Upper lobe of left lung (tissue), 4 donors: ENCODE results near the gene ZSCAN16.

Source experiments
- CTCF ChIP-seq, 6 experiments: fragments of 450-650 bp in 4 of 6; fragments of 200-600 bp in 2 of 6; sonication (generic) in 2 of 6; IDR thresholded peaks; one replicate each; pipeline ENCODE4 v1.5.1; 2016 to 2019; ENCODE audit warnings: antibody characterized with exemption in 6 of 6
- EP300 ChIP-seq, 4 donors: sonication (generic); formaldehyde crosslinking; IDR thresholded peaks; one replicate each; pipeline ENCODE4 v1.5.1; 2017; ENCODE audit warnings: antibody characterized with exemption in 4 of 4, control low read depth in 2 of 4
- POLR2A ChIP-seq, 4 donors: fragments of 450-650 bp; IDR thresholded peaks; one replicate each; pipeline ENCODE4 v1.5.1; 2016 to 2017; ENCODE audit warnings: antibody characterized with exemption in 4 of 4, mild to moderate bottlenecking in 2 of 4
- POLR2AphosphoS5 ChIP-seq, 2 donors: sonication (generic); formaldehyde crosslinking; IDR thresholded peaks; one replicate each; pipeline ENCODE4 v1.5.1; 2017; ENCODE audit warnings: antibody characterized with exemption in 2 of 2

- TF ChIP-seq POLR2AphosphoS5 (IDR thresholded peaks at IDR 0.05) (no peak), CTCF (IDR thresholded peaks at IDR 0.05) (no peak), POLR2A (IDR thresholded peaks at IDR 0.05) (no peak), EP300 (IDR thresholded peaks at IDR 0.05) (no peak)
These were observed 11.0 kb downstream of the ZSCAN16 start for GRCh38 chr6:28135393-28135792.
